Gastrocnemius medialis (tissue), 4 donors: ENCODE measurements around the gene AMFR.

Experiments used
- POLR2A ChIP-seq, 2 donors: fragments of 450-650 bp; IDR thresholded peaks; one replicate each; pipeline ENCODE4 v1.6.1; 2017; ENCODE audit warnings: antibody characterized with exemption in 2 of 2, mild to moderate bottlenecking in 2 of 2, moderate library complexity in 2 of 2
- TF ChIP-seq, protein P1 (sequence below), 5 experiments: fragments of 450-650 bp in 3 of 5; fragments of 200-600 bp in 2 of 5; sonication (generic) in 2 of 5; IDR thresholded peaks in 4 of 5; conservative IDR thresholded peaks in 1 of 5; 1 replicate in 4 of 5; 2 replicates in 1 of 5; pipeline ENCODE4 v1.5.1; 2016 to 2019; ENCODE audit warnings: antibody characterized with exemption in 5 of 5, mild to moderate bottlenecking in 3 of 5, moderate library complexity in 3 of 5

DNA sequence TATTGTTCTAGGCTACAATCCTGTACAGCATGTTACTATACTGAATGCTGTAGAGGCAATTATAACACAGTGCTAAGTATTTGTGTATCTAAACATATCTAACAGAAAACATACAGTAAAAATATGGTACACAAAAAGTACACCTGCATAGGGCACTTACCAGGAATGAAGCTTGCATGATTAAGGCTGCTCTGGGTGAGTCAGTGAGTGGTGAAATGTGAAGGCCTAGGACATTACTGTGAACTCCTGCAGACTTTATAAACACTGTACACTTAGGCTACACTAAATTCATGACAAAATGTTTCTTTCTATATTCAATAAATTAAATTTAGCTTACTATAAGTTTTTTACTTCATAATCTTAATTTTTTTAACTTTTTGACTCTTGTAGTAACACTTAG is 37.1 kb downstream of the AMFR start:
- TF ChIP-seq, protein P1, sequence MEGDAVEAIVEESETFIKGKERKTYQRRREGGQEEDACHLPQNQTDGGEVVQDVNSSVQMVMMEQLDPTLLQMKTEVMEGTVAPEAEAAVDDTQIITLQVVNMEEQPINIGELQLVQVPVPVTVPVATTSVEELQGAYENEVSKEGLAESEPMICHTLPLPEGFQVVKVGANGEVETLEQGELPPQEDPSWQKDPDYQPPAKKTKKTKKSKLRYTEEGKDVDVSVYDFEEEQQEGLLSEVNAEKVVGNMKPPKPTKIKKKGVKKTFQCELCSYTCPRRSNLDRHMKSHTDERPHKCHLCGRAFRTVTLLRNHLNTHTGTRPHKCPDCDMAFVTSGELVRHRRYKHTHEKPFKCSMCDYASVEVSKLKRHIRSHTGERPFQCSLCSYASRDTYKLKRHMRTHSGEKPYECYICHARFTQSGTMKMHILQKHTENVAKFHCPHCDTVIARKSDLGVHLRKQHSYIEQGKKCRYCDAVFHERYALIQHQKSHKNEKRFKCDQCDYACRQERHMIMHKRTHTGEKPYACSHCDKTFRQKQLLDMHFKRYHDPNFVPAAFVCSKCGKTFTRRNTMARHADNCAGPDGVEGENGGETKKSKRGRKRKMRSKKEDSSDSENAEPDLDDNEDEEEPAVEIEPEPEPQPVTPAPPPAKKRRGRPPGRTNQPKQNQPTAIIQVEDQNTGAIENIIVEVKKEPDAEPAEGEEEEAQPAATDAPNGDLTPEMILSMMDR (IDR thresholded peaks at IDR 0.05 in 4 of 5, conservative IDR thresholded peaks at IDR 0.05 in 1 of 5), result no peak
- TF ChIP-seq POLR2A (IDR thresholded peaks at IDR 0.05), result no peak
